ENCODE measurements around the gene DKK1. TPM values are rescaled to one million over a fixed set of nuclear protein-coding genes. Genes with fewer than 3 reads are reported as not detected.

DKK1 gene
- total RNA-seq, 1 donor from 2014 or later: 3.1 TPM

GRCh38 chr10:52347327-52347667, 33.2 kb downstream of the DKK1 start:
- Mint-ChIP-seq H3K4me1 (ENCODE audit: low read depth, unreplicated experiment) (no peaks in the 10 kb centered on the region), H3K36me3 (ENCODE audit: unreplicated experiment) (no peaks in the 10 kb centered on the region), H3K9me3 (ENCODE audit: unreplicated experiment) (no peaks in the 10 kb centered on the region), H3K4me3 (ENCODE audit: unreplicated experiment) (no peak overlapping the region), H3K27ac (ENCODE audit: unreplicated experiment) (no peak overlapping the region), H3K27me3 (ENCODE audit: unreplicated experiment) (peaks cover 2% of the 10 kb centered on the region)
- DNase-seq: no peak
- TF ChIP-seq CTCF (IDR thresholded peaks at IDR 0.05; ENCODE audit: partially characterized antibody, unreplicated experiment): no peak

GRCh38 chr10:52348037-52348564, 34.0 kb downstream of the DKK1 start:
- H3K27ac Mint-ChIP-seq (ENCODE audit: unreplicated experiment): no peak overlapping the region
- no peaks in the 10 kb centered on the region for H3K36me3 Mint-ChIP-seq (ENCODE audit: unreplicated experiment)
- no peak for TF ChIP-seq CTCF (IDR thresholded peaks at IDR 0.05; ENCODE audit: partially characterized antibody, unreplicated experiment)
- no peak overlapping the region for H3K4me3 Mint-ChIP-seq (ENCODE audit: unreplicated experiment)
- H3K9me3 Mint-ChIP-seq (ENCODE audit: unreplicated experiment): no peaks in the 10 kb centered on the region
- no peak for DNase-seq
- no peaks in the 10 kb centered on the region for H3K4me1 Mint-ChIP-seq (ENCODE audit: low read depth, unreplicated experiment)
- peaks cover 2% of the 10 kb centered on the region for H3K27me3 Mint-ChIP-seq (ENCODE audit: unreplicated experiment)

GRCh38 chr10:52351914-52352330, 37.8 kb downstream of the DKK1 start:
- Mint-ChIP-seq H3K27ac (ENCODE audit: unreplicated experiment) (no peak overlapping the region), H3K4me1 (ENCODE audit: low read depth, unreplicated experiment) (no peaks in the 10 kb centered on the region), H3K36me3 (ENCODE audit: unreplicated experiment) (no peaks in the 10 kb centered on the region), H3K4me3 (ENCODE audit: unreplicated experiment) (no peak overlapping the region), H3K27me3 (ENCODE audit: unreplicated experiment) (no peaks in the 10 kb centered on the region), H3K9me3 (ENCODE audit: unreplicated experiment) (no peaks in the 10 kb centered on the region)
- no peak for TF ChIP-seq CTCF (IDR thresholded peaks at IDR 0.05; ENCODE audit: partially characterized antibody, unreplicated experiment)
- DNase-seq: no peak

GRCh38 chr10:52353205-52353604, 39.1 kb downstream of the DKK1 start:
- Mint-ChIP-seq H3K27me3 (ENCODE audit: unreplicated experiment) (no peaks in the 10 kb centered on the region), H3K4me3 (ENCODE audit: unreplicated experiment) (no peak overlapping the region), H3K4me1 (ENCODE audit: low read depth, unreplicated experiment) (no peaks in the 10 kb centered on the region), H3K27ac (ENCODE audit: unreplicated experiment) (no peak overlapping the region), H3K9me3 (ENCODE audit: unreplicated experiment) (no peaks in the 10 kb centered on the region), H3K36me3 (ENCODE audit: unreplicated experiment) (no peaks in the 10 kb centered on the region)
- no peak for DNase-seq
- TF ChIP-seq CTCF (IDR thresholded peaks at IDR 0.05; ENCODE audit: partially characterized antibody, unreplicated experiment): no peak

- Mint-ChIP-seq H3K27me3 (ENCODE audit: unreplicated experiment) (no peaks in the 10 kb centered on the region), H3K4me1 (ENCODE audit: low read depth, unreplicated experiment) (no peaks in the 10 kb centered on the region), H3K4me3 (ENCODE audit: unreplicated experiment) (no peak overlapping the region), H3K9me3 (ENCODE audit: unreplicated experiment) (no peaks in the 10 kb centered on the region), H3K36me3 (ENCODE audit: unreplicated experiment) (no peaks in the 10 kb centered on the region), H3K27ac (ENCODE audit: unreplicated experiment) (no peak overlapping the region)
- no peak for TF ChIP-seq CTCF (IDR thresholded peaks at IDR 0.05; ENCODE audit: partially characterized antibody, unreplicated experiment)
- no peak for DNase-seq
These were observed 39.9 kb downstream of the DKK1 start for GRCh38 chr10:52353960-52354394.
